Naive thymus-derived CD4-positive, alpha-beta T cell (primary cell): ENCODE data around the gene MXD3. TPM values are rescaled to one million over a fixed set of nuclear protein-coding genes. Genes with fewer than 3 reads are reported as not detected.
A peak's percentile ranks its signal among the peaks of the same experiment; 100 is the strongest.

ENCODE experiments used
- ATAC-seq: fragments of 150-1000 bp; cut with Tn5 transposase; 2 replicates; pipeline ENCODE4 v1.10.0; 2021; ENCODE audit warnings: mild to moderate bottlenecking, moderate library complexity
- CTCF ChIA-PET: fragments of 350-600 bp; sonication (Branson Sonifier 250); formaldehyde crosslinking; loops from one replicate; lab custom pipeline; 2021; ENCODE audit warnings: antibody characterized with exemption; lab: Charles Lee
- POLR2A ChIA-PET: fragments of 350-600 bp; sonication (Branson Sonifier 250); formaldehyde crosslinking; loops from one replicate; lab custom pipeline; 2021; ENCODE audit warnings: antibody characterized with exemption, inconsistent platforms; lab: Charles Lee
- DNase-seq, 9 donors: peaks; one replicate each; pipeline versions ENCODE4 v3.0.0 to v3.0.0-alpha.2; 2020 to 2022; ENCODE audit warnings: mixed read lengths in 1 of 9
- H3K27ac ChIP-seq: one replicate; pipeline ENCODE4 v1.7.0; 2013; ENCODE audit warnings: mild to moderate bottlenecking, low read depth, low read length, moderate library complexity
- H3K27me3 ChIP-seq, 2 donors: one replicate each; pipeline ENCODE4 v1.7.0; 2013; ENCODE audit warnings: low read length in 2 of 2, mild to moderate bottlenecking in 2 of 2, moderate library complexity in 2 of 2; ENCODE audit not compliant: control insufficient read depth in 2 of 2, insufficient read depth in 2 of 2
- H3K36me3 ChIP-seq, 3 experiments: 1 replicate in 2 of 3; 2 replicates in 1 of 3; pipeline ENCODE4 v1.7.0; 2013; ENCODE audit warnings: low read length in 3 of 3, mild to moderate bottlenecking in 3 of 3, moderate library complexity in 1 of 3; ENCODE audit not compliant: insufficient read depth in 3 of 3, control insufficient read depth in 2 of 3
- H3K4me1 ChIP-seq, 2 donors: one replicate each; pipeline ENCODE4 v1.7.0; 2013; ENCODE audit warnings: low read length in 2 of 2, mild to moderate bottlenecking in 2 of 2, moderate library complexity in 1 of 2; ENCODE audit not compliant: control insufficient read depth in 2 of 2, insufficient read depth in 2 of 2
- H3K4me3 ChIP-seq: 2 replicates; pipeline ENCODE4 v1.7.0; 2013; ENCODE audit warnings: mild to moderate bottlenecking, low read length
- H3K9me3 ChIP-seq, 3 experiments: 1 replicate in 2 of 3; 2 replicates in 1 of 3; pipeline ENCODE4 v1.7.0; 2013; ENCODE audit warnings: low read length in 3 of 3; ENCODE audit not compliant: control insufficient read depth in 2 of 3
- H3K27ac Mint-ChIP-seq, 9 donors: one replicate each; pipeline ENCODE4 v1.8.0; 2020 to 2022; ENCODE audit warnings: mixed read lengths in 9 of 9, mild to moderate bottlenecking in 8 of 9, moderate library complexity in 5 of 9, inconsistent platforms in 2 of 9
- H3K27me3 Mint-ChIP-seq, 5 donors: one replicate each; pipeline ENCODE4 v1.8.0; 2021 to 2022; ENCODE audit warnings: mixed read lengths in 5 of 5, mild to moderate bottlenecking in 1 of 5
- H3K36me3 Mint-ChIP-seq, 5 donors: one replicate each; pipeline ENCODE4 v1.8.0; 2020 to 2022; ENCODE audit warnings: mixed read lengths in 5 of 5, mild to moderate bottlenecking in 3 of 5, inconsistent platforms in 1 of 5
- H3K4me1 Mint-ChIP-seq, 7 donors: one replicate each; pipeline ENCODE4 v1.8.0; 2020 to 2022; ENCODE audit warnings: mixed read lengths in 7 of 7, mild to moderate bottlenecking in 3 of 7, inconsistent platforms in 1 of 7
- H3K4me3 Mint-ChIP-seq, 10 donors: one replicate each; pipeline ENCODE4 v1.8.0; 2020 to 2022; ENCODE audit warnings: mild to moderate bottlenecking in 10 of 10, mixed read lengths in 10 of 10, moderate library complexity in 6 of 10, inconsistent platforms in 2 of 10
- H3K9me3 Mint-ChIP-seq, 11 donors: one replicate each; pipeline ENCODE4 v1.8.0; 2020 to 2022; ENCODE audit warnings: mixed read lengths in 11 of 11, mild to moderate bottlenecking in 4 of 11, inconsistent platforms in 1 of 11, moderate library complexity in 1 of 11
- intact Hi-C, 2 donors: fragments of 100-400 bp; cut with micrococcal nuclease; formaldehyde crosslinking; loops; one replicate each; pipeline ENCODE4 v1.15.1; 2023
- polyA plus RNA-seq, 2 donors: library from polyadenylated mRNA; unstranded; fragments of 300-500 nt; fragmentation: Illumina TruSeq; gene quantifications; one replicate each; pipeline ENCODE4 v1.2.3, GENCODE V29; 2021
- total RNA-seq, 6 experiments: library from RNA in 5 of 6; stranded (reverse) in 5 of 6; gene quantifications; 1 replicate in 5 of 6; 2 replicates in 1 of 6; pipeline ENCODE4 v1.2.3 and lab custom pipeline; 2021 to 2026

MXD3 gene
- total and polyA plus RNA-seq, 7 experiments from 2014 or later = 0.63 to 39.8 (median 16.1) TPM

DNA sequence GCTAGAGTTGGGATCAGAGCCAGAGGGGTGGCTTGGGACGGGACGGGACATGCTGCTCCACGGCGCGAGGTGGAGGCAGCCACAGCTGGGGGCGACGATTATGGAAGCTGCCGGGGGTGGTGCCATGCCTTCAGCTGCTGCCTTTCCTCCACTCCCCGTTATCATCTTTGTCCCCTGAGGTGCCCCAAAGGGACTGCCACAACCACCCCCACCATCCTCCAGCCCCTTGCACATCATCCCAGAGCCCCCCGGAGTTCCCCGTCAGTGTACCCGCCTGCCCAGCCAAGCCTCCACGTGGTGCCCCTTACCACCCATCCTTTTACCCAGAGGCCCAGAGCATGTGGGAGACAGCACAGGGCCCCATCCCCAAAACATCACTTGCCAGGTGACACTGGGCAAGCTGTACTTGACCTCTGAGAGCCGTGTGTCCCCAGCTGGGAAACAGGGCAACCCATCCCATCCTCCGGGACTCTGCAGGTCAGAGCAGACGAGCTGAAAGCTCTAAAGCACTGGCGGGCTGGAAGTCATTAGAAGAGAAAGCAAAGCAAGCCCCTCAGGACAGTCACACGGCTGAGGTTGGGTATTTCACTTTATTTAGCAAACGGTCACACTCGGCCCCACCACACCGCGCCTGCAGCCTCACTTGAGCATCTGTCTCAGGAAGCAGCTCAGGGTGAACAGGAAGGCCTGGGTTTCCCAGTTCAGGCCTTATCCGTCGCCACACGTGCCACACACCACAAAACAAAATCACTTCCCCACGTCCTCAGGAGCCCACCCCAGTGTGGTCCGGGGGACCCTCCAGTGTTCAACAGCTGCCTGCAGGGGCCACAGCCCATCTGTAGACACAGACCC is 19.5 kb upstream of the MXD3 start:
- intact Hi-C loops = no loop called here
- H3K4me3 Mint-ChIP-seq = no peak overlapping the region
- peaks cover 0 to 30% (median 8%) of the 10 kb centered on the region in 7 donors for H3K4me1 Mint-ChIP-seq
- no peaks in the 10 kb centered on the region for H3K27me3 Mint-ChIP-seq
- ATAC-seq (peak; percentile 30), DNase-seq (no peak)
- peaks cover 14 to 43% (median 16%) of the 10 kb centered on the region in 5 donors for H3K36me3 Mint-ChIP-seq
- CTCF ChIA-PET = no interaction called here
- H3K27ac Mint-ChIP-seq = peak overlapping the region in 5 of 9 donors; percentile 26 to 52 (median 39)
- Histone ChIP-seq H3K36me3 (peaks cover 0 to 70% (median 33%) of the 10 kb centered on the region in 3 experiments), H3K4me3 (no peak overlapping the region), H3K4me1 (no peaks in the 10 kb centered on the region), H3K27ac (no peak overlapping the region), H3K9me3 (no peaks in the 10 kb centered on the region), H3K27me3 (no peaks in the 10 kb centered on the region)
- POLR2A ChIA-PET = interaction anchor here (0.7 to 1.8 kb wide), 2 partner anchors 13 to 36 kb away, joined by 3 to 4 read pairs; no protein-coding TSS in a partner anchor
- no peaks in the 10 kb centered on the region for H3K9me3 Mint-ChIP-seq

DNA sequence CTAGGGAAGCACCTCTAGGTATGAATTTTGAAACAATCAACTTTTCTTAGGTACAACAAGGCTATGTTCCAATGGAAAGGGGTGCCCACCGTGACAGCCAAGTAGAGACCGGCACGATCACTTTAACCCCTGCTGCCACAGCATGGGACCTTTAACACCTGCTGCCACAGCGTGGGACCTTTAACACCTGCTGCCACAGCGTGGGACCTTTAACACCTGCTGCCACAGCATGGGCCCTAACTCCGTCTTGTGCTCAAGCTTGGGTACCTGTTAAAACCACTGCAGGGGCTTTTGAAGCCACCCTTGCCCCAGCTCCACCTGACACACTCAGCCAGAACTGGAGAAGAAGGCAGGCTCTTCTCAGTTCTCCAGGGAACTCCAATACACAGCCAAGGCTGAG is 18.2 kb upstream of the MXD3 start:
- Histone ChIP-seq H3K27me3 (no peaks in the 10 kb centered on the region), H3K27ac (no peak overlapping the region), H3K9me3 (no peaks in the 10 kb centered on the region), H3K4me3 (no peak overlapping the region), H3K4me1 (no peaks in the 10 kb centered on the region), H3K36me3 (peaks cover 0 to 57% (median 21%) of the 10 kb centered on the region in 3 experiments)
- H3K36me3 Mint-ChIP-seq = peaks cover 9 to 35% (median 16%) of the 10 kb centered on the region in 5 donors
- ATAC-seq (no peak), DNase-seq (no peak)
- peak overlapping the region in 2 of 9 donors; percentile 48 to 74 for H3K27ac Mint-ChIP-seq
- CTCF ChIA-PET = no interaction called here
- H3K9me3 Mint-ChIP-seq = no peaks in the 10 kb centered on the region
- POLR2A ChIA-PET = no interaction called here
- peaks cover 0 to 32% (median 8%) of the 10 kb centered on the region in 7 donors for H3K4me1 Mint-ChIP-seq
- no peaks in the 10 kb centered on the region for H3K27me3 Mint-ChIP-seq
- no peak overlapping the region for H3K4me3 Mint-ChIP-seq
- intact Hi-C loops = no loop called here

DNA sequence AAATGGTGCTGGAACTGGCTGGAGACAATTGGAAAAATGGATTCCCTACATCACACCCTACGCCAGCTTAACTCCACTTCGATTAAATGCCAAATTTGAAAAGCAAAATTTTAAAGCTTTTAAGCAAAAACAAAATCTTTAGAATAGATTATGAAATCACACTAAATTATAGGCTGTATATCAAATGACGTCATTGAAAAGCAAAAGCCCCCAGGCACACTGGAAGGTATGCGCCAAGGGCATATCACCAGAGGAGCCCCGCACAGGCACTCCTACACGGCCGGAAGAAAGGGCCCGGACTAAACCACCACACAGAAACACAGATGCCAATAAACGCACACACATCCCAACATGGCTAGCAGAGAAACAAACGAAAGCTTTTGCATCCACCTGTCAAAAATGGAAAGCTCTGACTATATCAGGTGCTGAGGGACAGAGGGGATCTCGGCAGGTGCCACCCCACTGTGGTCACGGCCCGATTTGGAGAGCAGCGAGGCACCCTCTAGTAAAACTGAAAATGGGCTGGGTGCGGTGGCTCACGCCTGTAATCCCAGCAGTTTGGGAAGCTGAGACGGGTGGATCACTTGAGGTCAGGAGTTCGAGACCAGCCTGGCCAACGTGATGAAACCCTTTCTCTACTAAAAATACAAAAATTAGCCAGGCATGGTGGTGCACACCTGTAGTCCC is 17.0 kb upstream of the MXD3 start:
- Histone ChIP-seq H3K27ac (no peak overlapping the region), H3K36me3 (peaks cover 0 to 48% (median 12%) of the 10 kb centered on the region in 3 experiments), H3K4me3 (no peak overlapping the region), H3K27me3 (no peaks in the 10 kb centered on the region), H3K9me3 (no peaks in the 10 kb centered on the region), H3K4me1 (no peaks in the 10 kb centered on the region)
- H3K27me3 Mint-ChIP-seq = no peaks in the 10 kb centered on the region
- intact Hi-C loops = no loop called here
- H3K9me3 Mint-ChIP-seq = no peaks in the 10 kb centered on the region
- POLR2A ChIA-PET = no interaction called here
- H3K4me1 Mint-ChIP-seq = peaks cover 0 to 35% (median 8%) of the 10 kb centered on the region in 7 donors
- H3K27ac Mint-ChIP-seq = no peak overlapping the region
- no peak overlapping the region for H3K4me3 Mint-ChIP-seq
- CTCF ChIA-PET = interaction anchor here (0.8 kb wide), 1 partner anchor 870 kb away, joined by 3 read pairs; no protein-coding TSS in a partner anchor
- no peak for ATAC-seq
- peaks cover 7 to 27% (median 13%) of the 10 kb centered on the region in 5 donors for H3K36me3 Mint-ChIP-seq
- DNase-seq = no peak

- intact Hi-C loops = no loop called here
- Histone ChIP-seq H3K4me1 (no peaks in the 10 kb centered on the region), H3K9me3 (no peaks in the 10 kb centered on the region), H3K27me3 (no peaks in the 10 kb centered on the region), H3K4me3 (no peak overlapping the region), H3K27ac (no peak overlapping the region), H3K36me3 (peaks cover 0 to 40% (median 5%) of the 10 kb centered on the region in 3 experiments)
- Mint-ChIP-seq H3K9me3 (no peaks in the 10 kb centered on the region), H3K36me3 (peaks cover 4 to 22% (median 9%) of the 10 kb centered on the region in 5 donors), H3K4me3 (peak overlapping the region in 8 of 10 donors; percentile 3 to 64 (median 32)), H3K27ac (peak overlapping the region in 8 of 9 donors; percentile 5 to 83 (median 50)), H3K27me3 (no peaks in the 10 kb centered on the region), H3K4me1 (peaks cover 0 to 38% (median 8%) of the 10 kb centered on the region in 7 donors)
- ChIA-PET POLR2A (interaction anchor here (0.6 to 1.3 kb wide), 3 partner anchors 23 to 192 kb away, joined by 3 read pairs; no protein-coding TSS in a partner anchor), CTCF (interaction anchor here (0.8 to 1.4 kb wide), 3 partner anchors 15 to 869 kb away, joined by 3 to 4 read pairs (median 3); no protein-coding TSS in a partner anchor)
- DNase-seq (no peak), ATAC-seq (peak; percentile 75)
Measured at GRCh38 chr5:177327539-177328522, 16.1 kb upstream of the MXD3 start.

- H3K27ac Mint-ChIP-seq = no peak overlapping the region
- no peak overlapping the region for H3K4me3 Mint-ChIP-seq
- no peaks in the 10 kb centered on the region for H3K27me3 Mint-ChIP-seq
- Histone ChIP-seq H3K4me1 (no peaks in the 10 kb centered on the region), H3K4me3 (no peak overlapping the region), H3K36me3 (peaks cover 0 to 21% (median 5%) of the 10 kb centered on the region in 3 experiments), H3K9me3 (no peaks in the 10 kb centered on the region), H3K27me3 (no peaks in the 10 kb centered on the region), H3K27ac (no peak overlapping the region)
- H3K9me3 Mint-ChIP-seq = no peaks in the 10 kb centered on the region
- ChIA-PET POLR2A (no interaction called here), CTCF (no interaction called here)
- no peak for DNase-seq
- H3K36me3 Mint-ChIP-seq = peaks cover 8 to 23% (median 12%) of the 10 kb centered on the region in 5 donors
- peaks cover 0 to 41% (median 11%) of the 10 kb centered on the region in 7 donors for H3K4me1 Mint-ChIP-seq
- intact Hi-C loops = no loop called here
- ATAC-seq = no peak
Measured at GRCh38 chr5:177325868-177326381, 14.2 kb upstream of the MXD3 start.
